ENCODE results near the gene HOXA3. TPM values are rescaled to one million over a fixed set of nuclear protein-coding genes. Genes with fewer than 3 reads are reported as not detected.

HOXA3 gene
- polyA plus RNA-seq, 1 donor (not counting 4 experiments of a cell fraction or from before 2014, with no cell fraction given): 0.58 TPM

GRCh38 chr7:27093184-27093895 lies 59.0 kb downstream of the HOXA3 start:
- DNase-seq (ENCODE audit: low read depth, low spot score) (no peak), FAIRE-seq (no peak)
- Histone ChIP-seq H3K4me2 (ENCODE audit: control insufficient read depth, extremely low read depth, insufficient read depth, low read depth, low read length) (no peak overlapping the region), H3K79me2 (ENCODE audit: control insufficient read depth, insufficient read depth, low read length) (peaks cover 44% of the 10 kb centered on the region), H3K9ac (ENCODE audit: control insufficient read depth, extremely low read depth, insufficient read depth, low read length) (no peak overlapping the region), H3K9me3 (ENCODE audit: control insufficient read depth, low read depth, low read length) (no peaks in the 10 kb centered on the region), H3K4me3 (ENCODE audit: control insufficient read depth in 2 of 3, extremely low read depth in 1 of 3, insufficient read depth in 2 of 3, low read depth in 1 of 3, low read length in 3 of 3) (no peak overlapping the region), H2AFZ (ENCODE audit: control insufficient read depth, low read length) (no peak overlapping the region), H4K20me1 (ENCODE audit: control insufficient read depth, extremely low read depth, insufficient read depth, low read length) (no peaks in the 10 kb centered on the region), H3K36me3 (ENCODE audit: control insufficient read depth in 2 of 2, extremely low read depth in 1 of 2, insufficient read depth in 2 of 2, low read length in 2 of 2) (peaks cover 0 to 3% of the 10 kb centered on the region in 2 experiments), H3K4me1 (ENCODE audit: control insufficient read depth, extremely low read depth, insufficient read depth, low read length) (peaks cover 9% of the 10 kb centered on the region), H3K27me3 (ENCODE audit: control insufficient read depth, extremely low read depth, insufficient read depth, low read length) (no peaks in the 10 kb centered on the region), H3K9me1 (ENCODE audit: control insufficient read depth, extremely low read depth, insufficient read depth, low read length) (no peaks in the 10 kb centered on the region), H3K27ac (ENCODE audit: control insufficient read depth, insufficient read depth, low read length) (no peak overlapping the region)
- dilution Hi-C loops (cut with MboI; ENCODE audit: extremely low pct_ligation_motif_present, low sequenced_read_pairs): loop anchor here (25.0 kb wide), 1 partner anchor 231 kb away; the partner anchor contains the start of gene SKAP2
- no peak for TF ChIP-seq CTCF (optimal IDR thresholded peaks at IDR 0.05 in 1 of 3, IDR thresholded peaks at IDR 0.05 in 1 of 3, conservative IDR thresholded peaks at IDR 0.05 in 1 of 3; ENCODE audit: extremely low read depth in 1 of 3, insufficient read depth in 2 of 3, low read length in 3 of 3)
- no peak for TF ChIP-seq EZH2 (IDR thresholded peaks at IDR 0.05; ENCODE audit: low read length)

- peaks cover 0 to 3% of the 10 kb centered on the region in 2 experiments for H3K36me3 ChIP-seq (ENCODE audit: control insufficient read depth in 2 of 2, extremely low read depth in 1 of 2, insufficient read depth in 2 of 2, low read length in 2 of 2)
- peaks cover 9% of the 10 kb centered on the region for H3K4me1 ChIP-seq (ENCODE audit: control insufficient read depth, extremely low read depth, insufficient read depth, low read length)
- H2AFZ ChIP-seq (ENCODE audit: control insufficient read depth, low read length): no peak overlapping the region
- no peak overlapping the region for H3K4me2 ChIP-seq (ENCODE audit: control insufficient read depth, extremely low read depth, insufficient read depth, low read depth, low read length)
- dilution Hi-C loops (cut with MboI; ENCODE audit: extremely low pct_ligation_motif_present, low sequenced_read_pairs): loop anchor here (25.0 kb wide), 1 partner anchor 230 kb away; the partner anchor contains the start of gene SKAP2
- no peaks in the 10 kb centered on the region for H3K9me3 ChIP-seq (ENCODE audit: control insufficient read depth, low read depth, low read length)
- no peaks in the 10 kb centered on the region for H3K9me1 ChIP-seq (ENCODE audit: control insufficient read depth, extremely low read depth, insufficient read depth, low read length)
- H3K9ac ChIP-seq (ENCODE audit: control insufficient read depth, extremely low read depth, insufficient read depth, low read length): no peak overlapping the region
- no peak overlapping the region for H3K4me3 ChIP-seq (ENCODE audit: control insufficient read depth in 2 of 3, extremely low read depth in 1 of 3, insufficient read depth in 2 of 3, low read depth in 1 of 3, low read length in 3 of 3)
- H3K27me3 ChIP-seq (ENCODE audit: control insufficient read depth, extremely low read depth, insufficient read depth, low read length): no peaks in the 10 kb centered on the region
- no peak for FAIRE-seq
- no peak for TF ChIP-seq EZH2 (IDR thresholded peaks at IDR 0.05; ENCODE audit: low read length)
- H3K27ac ChIP-seq (ENCODE audit: control insufficient read depth, insufficient read depth, low read length): no peak overlapping the region
- H3K79me2 ChIP-seq (ENCODE audit: control insufficient read depth, insufficient read depth, low read length): peaks cover 38% of the 10 kb centered on the region
- H4K20me1 ChIP-seq (ENCODE audit: control insufficient read depth, extremely low read depth, insufficient read depth, low read length): no peaks in the 10 kb centered on the region
- no peak for DNase-seq (ENCODE audit: low read depth, low spot score)
These were observed 59.6 kb downstream of the HOXA3 start for GRCh38 chr7:27092819-27093110.

Measured in keratinocyte (primary cell).